ENCODE results near the gene AMPD2.

DNA sequence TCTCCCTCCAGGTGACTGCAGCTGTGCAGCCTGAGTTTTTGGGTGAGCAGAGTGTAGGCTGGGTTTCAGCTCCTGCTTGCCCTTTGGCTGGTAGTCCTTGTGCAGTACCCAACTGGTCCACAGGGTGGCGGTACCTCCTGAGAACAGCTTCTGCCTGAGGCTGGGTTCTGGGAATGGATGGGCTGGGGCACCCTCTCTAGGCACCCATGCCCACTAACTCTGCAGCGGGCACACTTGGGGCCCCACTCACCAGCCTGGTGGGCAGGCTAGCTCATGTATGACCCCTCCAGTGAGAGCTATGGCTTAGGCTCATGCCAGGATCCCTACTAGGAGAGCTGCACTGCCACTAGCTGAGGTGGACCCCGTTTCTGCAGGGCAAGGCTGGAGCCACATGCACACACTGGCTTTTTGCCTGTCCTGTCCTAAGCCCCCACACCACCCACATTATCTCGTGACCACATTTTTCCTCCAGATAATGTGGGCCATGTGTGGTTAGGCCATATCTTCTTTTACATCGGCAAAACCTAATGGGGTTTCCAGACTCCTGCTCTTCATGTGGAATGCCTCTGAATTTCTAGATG is 20.7 kb downstream of the AMPD2 start:
- TF ChIP-seq CTCF (IDR thresholded peaks at IDR 0.05) (peak; percentile 89 to 99 (median 97)), POLR2AphosphoS5 (IDR thresholded peaks at IDR 0.05) (no peak), POLR2A (IDR thresholded peaks at IDR 0.05) (no peak)

Measured in transverse colon (tissue), 4 donors.